Cardiac septum (tissue), 1 donor: ENCODE measurements around the gene SESTD1. TPM values are rescaled to one million over a fixed set of nuclear protein-coding genes. Genes with fewer than 3 reads are reported as not detected.
"Not testable (repeated sequence)": the region's sequence is repeated elsewhere in the genome, so short reads cannot be mapped to it uniquely, and the experiment has no call there.

Source experiments
- DNase-seq: peaks from one replicate; pipeline ENCODE4 v3.0.0-alpha.2; 2020; ENCODE audit warnings: low spot score
- intact Hi-C: fragments of 100-400 bp; cut with DNase I; formaldehyde crosslinking; loops from one replicate; pipeline ENCODE4 v1.14.0; 2022
- total RNA-seq: library from RNA; stranded (reverse); fragmentation: NEBNext Ultra II Directional; extraction: Animal tissue kit (Norgen Biotek cat#: 25700); gene quantifications from one replicate; pipeline ENCODE4 v1.2.1, GENCODE V29; 2021
- donor health status: DM: no; HTN: no; CAD: no.

Gene SESTD1
- total RNA-seq, 1 donor from 2014 or later = 48.9 TPM

- intact Hi-C loops = no loop called here
- no peak for DNase-seq
Measured at GRCh38 chr2:179070895-179071294, 193.7 kb downstream of the SESTD1 start.

GRCh38 chr2:179069685-179070084 lies 194.9 kb downstream of the SESTD1 start:
- intact Hi-C loops = no loop called here
- DNase-seq = no peak

GRCh38 chr2:179068991-179069643 lies 195.5 kb downstream of the SESTD1 start:
- no peak for DNase-seq
- intact Hi-C loops = no loop called here

- intact Hi-C loops = no loop called here
- no peak for DNase-seq
Measured at GRCh38 chr2:179059026-179059700, 205.5 kb downstream of the SESTD1 start.

- intact Hi-C loops = no loop called here
- no peak for DNase-seq
Measured at GRCh38 chr2:179057737-179058136, 206.9 kb downstream of the SESTD1 start.

GRCh38 chr2:179053568-179053967 lies 211.1 kb downstream of the SESTD1 start:
- intact Hi-C loops = not testable (repeated sequence)

More at GRCh38 chr2:179053568-179053967, 211.1 kb downstream of the SESTD1 start:
- DNase-seq = not testable (repeated sequence)

Other genes with a start within 250 kb of the SESTD1 start
- 162 TPM for gene CCDC141, start 214.7 kb downstream of the SESTD1 start, total RNA-seq